VCaP (cell line): ENCODE data around the gene WIPI1.
A peak's percentile ranks its signal among the peaks of the same experiment; 100 is the strongest.

Experiments
- H3K27ac ChIP-seq: fragments of 450-650 bp; 2 replicates; pipeline ENCODE4 v1.5.1; 2017
- TF ChIP-seq, protein P1 (sequence below): fragments of 450-650 bp; conservative IDR thresholded peaks from 2 replicates; pipeline ENCODE4 v1.5.1; 2017; ENCODE audit warnings: mild to moderate bottlenecking, moderate library complexity

WIPI1 gene

DNA sequence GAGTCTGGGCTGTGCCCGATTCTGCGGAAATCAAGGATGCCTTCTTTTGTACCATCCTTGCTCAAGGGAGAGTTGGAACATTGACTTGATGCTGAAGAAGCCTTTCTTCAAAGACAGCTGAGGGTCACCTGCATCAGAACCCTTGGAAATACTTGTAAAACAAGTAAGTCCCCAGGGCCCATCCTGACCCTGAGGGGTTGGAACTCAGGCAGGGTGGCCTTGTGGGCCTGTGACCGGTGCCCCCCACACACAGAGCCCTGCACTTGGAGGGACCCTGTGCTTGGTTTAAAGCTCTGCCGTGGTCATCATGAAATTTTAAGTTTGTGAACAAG lies 56.9 kb downstream of the WIPI1 start:
- TF ChIP-seq, protein P1, sequence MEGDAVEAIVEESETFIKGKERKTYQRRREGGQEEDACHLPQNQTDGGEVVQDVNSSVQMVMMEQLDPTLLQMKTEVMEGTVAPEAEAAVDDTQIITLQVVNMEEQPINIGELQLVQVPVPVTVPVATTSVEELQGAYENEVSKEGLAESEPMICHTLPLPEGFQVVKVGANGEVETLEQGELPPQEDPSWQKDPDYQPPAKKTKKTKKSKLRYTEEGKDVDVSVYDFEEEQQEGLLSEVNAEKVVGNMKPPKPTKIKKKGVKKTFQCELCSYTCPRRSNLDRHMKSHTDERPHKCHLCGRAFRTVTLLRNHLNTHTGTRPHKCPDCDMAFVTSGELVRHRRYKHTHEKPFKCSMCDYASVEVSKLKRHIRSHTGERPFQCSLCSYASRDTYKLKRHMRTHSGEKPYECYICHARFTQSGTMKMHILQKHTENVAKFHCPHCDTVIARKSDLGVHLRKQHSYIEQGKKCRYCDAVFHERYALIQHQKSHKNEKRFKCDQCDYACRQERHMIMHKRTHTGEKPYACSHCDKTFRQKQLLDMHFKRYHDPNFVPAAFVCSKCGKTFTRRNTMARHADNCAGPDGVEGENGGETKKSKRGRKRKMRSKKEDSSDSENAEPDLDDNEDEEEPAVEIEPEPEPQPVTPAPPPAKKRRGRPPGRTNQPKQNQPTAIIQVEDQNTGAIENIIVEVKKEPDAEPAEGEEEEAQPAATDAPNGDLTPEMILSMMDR, result no peak
- H3K27ac ChIP-seq, result no peak overlapping the region

DNA sequence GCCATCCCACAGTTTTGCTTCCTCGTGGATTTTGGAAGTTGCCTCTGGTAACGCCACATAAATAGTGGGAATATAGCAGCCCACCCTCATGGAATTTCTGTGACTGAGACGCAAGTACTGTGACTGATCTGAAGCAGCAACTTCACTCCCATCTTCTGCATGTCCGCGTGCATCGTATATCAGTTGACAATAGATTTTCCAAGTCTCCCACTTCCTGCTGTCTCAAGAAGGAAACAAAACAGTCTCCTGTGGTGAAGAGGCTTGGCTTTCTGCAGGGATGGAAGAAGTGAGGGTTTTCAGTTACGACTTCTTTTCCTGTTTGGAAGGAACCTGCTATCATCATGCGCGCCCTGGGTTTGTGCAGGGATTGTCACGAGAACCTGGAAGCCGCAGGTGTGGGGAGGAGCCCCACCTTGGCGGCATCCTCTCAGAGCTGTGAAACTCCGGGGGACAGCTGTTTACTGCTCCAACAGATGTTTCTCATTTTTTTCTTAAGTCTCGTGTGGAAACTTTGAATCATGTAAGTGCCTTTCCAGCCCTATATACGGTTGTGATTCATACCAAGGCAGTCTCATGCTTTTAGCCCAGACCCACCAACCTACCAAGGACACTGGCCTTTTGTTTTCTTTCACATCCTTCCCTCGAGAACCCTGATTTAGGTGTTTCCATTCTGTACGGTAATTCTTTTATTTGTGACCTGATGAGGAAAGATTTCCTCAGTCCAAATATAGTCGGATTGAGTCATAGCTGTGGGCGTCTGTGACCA lies 57.5 kb downstream of the WIPI1 start:
- TF ChIP-seq, protein P1, result no peak
- no peak overlapping the region for H3K27ac ChIP-seq

DNA sequence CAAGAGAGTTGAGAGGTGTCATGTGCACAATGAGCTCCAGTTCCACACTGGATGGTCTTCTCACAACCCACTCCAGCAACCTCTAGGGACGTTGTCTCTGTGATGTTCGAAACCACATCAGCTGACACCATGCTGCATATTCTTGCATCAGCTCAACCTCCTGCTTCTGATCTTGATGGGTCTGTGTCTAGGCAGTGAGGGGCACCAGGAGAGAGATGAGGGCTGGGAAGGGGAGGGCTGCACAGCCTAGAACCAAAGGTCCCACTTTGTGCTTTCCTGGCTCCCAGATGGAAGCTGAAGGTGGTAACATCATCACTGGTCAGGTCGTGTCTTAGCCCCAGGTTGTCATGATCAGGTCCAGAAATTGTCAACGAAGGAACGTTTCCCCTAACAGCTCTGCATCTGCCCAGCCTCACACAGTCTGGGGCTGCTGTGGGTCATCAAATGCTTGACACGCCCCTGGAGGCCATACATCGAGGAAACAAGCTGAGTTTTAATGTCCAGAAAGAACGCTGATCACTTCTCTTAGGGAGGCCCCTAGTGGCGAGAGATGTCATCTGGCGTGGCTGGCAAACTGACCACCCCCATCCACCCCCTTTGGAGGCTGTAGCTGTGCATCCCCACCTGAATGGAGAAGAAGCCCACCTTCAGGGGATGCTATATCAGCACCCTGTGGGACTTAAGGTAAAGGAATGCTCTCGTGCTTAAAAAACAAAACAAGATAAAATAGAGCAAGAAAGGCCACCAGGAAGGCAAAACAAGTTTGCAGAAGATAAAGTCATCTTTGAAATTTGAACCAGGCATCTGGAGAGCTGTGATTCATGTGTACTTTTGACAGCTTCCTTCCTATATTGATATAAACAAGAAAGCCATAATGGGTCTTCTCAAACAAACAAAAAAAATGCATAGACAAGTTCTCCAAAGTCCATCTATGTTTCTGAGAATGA lies 58.3 kb downstream of the WIPI1 start:
- TF ChIP-seq, protein P1, result peak; percentile 87
- H3K27ac ChIP-seq, result no peak overlapping the region

DNA sequence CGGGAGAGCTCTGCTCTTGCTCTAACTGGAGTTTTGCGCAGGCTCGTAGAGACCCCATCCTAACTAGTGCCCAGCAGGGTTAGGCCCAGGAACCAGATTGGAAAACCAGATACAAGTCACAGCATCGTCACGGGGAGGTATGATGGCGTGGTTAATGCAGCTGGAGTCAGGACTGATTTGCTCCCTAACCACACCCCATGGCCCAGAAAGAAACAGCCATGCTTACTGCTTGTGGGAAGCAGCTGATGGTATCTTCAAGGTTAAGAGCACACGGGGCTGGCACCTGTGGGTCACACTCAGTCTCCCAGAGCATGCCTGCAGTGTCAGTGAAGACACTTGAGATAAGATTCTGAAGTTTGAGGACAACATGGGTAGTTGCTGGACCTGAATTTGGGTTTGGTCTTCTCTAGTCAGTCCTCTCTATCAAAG lies 60.2 kb downstream of the WIPI1 start:
- H3K27ac ChIP-seq, result no peak overlapping the region
- TF ChIP-seq, protein P1, result no peak

DNA sequence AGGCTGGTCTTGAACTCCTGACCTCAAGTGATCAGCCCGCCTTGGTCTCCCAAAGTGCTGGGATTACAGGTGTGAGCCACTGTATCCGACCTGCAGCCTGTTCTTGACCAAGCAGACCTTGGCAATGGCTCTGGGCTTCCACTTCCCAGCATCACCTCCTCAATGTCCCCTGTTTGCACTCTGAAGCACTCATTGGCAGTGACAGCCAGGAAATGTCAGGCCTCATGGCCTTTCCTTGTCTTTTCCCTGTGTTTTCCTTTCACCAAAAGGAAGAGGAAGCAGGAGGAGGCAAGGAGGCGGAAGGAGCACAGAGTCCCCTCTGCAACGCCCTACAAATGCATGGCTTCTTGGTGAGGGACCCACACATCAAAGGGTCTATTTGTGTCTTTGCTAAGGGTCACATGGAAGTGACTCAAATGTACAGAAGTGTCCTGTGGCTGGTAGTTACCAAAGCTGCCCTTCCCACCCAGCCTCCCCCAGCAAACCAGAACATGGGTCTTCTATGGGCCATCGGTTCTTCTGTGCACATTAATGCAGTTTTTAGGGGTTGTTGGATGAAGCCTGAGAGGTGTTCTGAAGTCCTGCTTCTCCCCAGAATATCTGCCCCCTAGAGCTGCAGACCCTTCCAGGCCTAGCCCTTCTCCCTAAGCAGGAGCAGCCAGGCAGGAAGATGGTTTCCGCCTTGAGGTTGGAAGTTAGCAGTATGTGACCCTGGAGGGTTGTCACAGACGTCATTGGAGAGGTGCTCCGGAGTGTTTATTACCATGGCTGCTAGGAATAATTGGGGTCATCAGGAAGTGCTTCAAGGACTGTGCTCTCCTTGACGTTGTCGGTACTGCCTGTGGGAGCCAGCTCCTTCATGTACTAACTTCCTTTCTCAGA lies 60.8 kb downstream of the WIPI1 start:
- no peak overlapping the region for H3K27ac ChIP-seq
- TF ChIP-seq, protein P1, result no peak

DNA sequence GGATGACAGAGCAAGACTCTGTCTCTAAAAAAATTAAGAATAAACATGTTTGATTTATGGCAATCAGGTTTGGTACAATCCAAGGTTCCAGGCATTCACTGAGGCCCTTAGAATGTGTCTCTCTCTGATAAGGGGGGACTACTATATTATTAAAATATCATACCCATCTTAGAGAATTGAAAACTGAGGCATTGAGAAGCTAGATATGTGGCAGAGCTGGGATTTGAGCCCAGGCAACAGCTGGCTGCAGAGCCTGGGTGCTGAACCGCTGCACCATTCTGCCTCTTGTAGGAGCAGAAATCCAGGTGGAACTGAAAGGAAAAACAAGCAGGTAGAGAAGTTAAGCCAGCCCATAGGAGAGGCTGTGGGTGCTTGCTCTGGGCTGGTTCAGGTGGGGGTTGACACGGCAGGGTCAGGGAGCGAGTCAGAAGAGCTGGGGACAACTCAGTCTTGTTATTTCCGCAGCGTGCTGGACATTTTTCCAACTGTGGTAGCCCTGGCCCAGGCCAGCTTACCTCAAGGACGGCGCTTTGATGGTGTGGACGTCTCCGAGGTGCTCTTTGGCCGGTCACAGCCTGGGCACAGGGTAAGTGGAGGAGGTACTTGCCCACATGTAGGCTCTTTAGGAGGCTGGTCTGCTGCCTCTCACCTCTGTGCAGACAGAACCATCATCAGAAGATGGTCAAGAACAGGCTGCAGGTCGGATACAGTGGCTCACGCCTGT lies 62.5 kb downstream of the WIPI1 start:
- no peak overlapping the region for H3K27ac ChIP-seq
- TF ChIP-seq, protein P1, result no peak
